Putamen (tissue), 1 donor: ENCODE results near the gene RAD51AP2.
"Not testable (repeated sequence)": the region's sequence is repeated elsewhere in the genome, so short reads cannot be mapped to it uniquely, and the experiment has no call there.

Source experiments
- DNase-seq: peaks from one replicate; pipeline ENCODE4 v3.0.0-alpha.2; 2016; ENCODE audit warnings: low spot score

RAD51AP2 gene

GRCh38 chr2:17538022-17538843 is 20.0 kb upstream of the RAD51AP2 start:
- no peak for DNase-seq

- DNase-seq: no peak
Observed at GRCh38 chr2:17536416-17536815, 18.2 kb upstream of the RAD51AP2 start.

GRCh38 chr2:17533546-17533945 is 15.3 kb upstream of the RAD51AP2 start:
- DNase-seq: no peak

DNA sequence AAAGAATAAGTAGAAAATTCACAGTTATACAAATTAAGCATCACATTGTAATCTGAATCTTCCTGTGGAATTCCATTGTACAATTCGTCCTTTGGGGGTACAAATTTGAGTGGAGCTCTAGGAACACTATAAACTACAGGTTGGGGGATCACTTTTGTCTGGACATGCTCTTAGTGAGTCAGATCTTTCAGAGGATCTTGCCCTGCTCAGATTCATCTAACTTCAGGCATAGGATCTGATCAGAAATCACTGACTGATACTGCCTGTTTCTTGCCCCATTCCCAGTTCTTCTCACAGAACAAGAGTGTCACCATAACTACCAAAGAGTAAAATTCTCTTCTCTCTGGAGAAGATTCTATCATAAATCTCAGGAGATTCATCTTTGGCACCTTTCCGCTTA is 11.5 kb upstream of the RAD51AP2 start:
- no peak for DNase-seq

DNA sequence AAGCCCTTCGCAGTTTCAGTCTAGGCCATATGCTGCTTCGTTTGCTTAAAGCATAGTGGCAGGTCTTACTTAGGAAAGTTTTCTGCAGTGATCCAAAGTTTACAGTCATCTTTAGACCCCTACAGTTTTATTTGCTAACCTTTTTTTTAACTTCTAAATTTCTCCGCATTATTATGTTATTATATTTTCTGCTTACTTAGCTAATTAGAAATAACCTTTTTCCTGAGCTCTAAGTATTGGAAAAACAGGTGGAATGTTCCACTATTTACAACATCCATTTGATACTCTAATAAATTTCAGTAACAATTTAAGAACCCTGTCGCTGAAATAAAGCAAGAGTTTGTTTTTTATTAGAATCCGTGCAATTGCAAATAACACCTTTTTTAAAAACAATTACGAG is 4.1 kb upstream of the RAD51AP2 start:
- no peak for DNase-seq

DNA sequence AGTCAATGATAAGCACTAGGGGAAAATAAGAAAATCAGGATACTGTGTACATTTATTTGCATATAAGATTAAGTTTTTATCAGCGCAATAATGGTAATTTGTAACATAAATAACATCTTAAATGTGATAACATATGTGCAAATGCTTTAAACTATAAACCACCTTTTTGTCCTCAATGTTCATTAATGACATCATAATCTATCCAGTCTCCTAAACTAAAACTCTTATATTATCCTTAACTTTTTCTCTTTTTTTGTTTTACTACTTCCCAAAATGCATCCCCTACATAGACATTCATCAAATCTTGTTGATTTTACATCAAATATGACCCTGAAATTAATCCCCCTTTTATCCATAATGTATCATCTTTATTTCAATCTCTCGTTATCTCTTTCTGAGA is 3.4 kb upstream of the RAD51AP2 start:
- no peak for DNase-seq

- no peak for DNase-seq
Observed at GRCh38 chr2:17520761-17521160, 2.5 kb upstream of the RAD51AP2 start.

GRCh38 chr2:17519486-17519885 is 1.2 kb upstream of the RAD51AP2 start:
- DNase-seq: no peak

- DNase-seq: no peak
Observed at GRCh38 chr2:17517481-17518211, 594 bp downstream of the RAD51AP2 start.

GRCh38 chr2:17515652-17516051 is 2.6 kb downstream of the RAD51AP2 start:
- DNase-seq: no peak

DNA sequence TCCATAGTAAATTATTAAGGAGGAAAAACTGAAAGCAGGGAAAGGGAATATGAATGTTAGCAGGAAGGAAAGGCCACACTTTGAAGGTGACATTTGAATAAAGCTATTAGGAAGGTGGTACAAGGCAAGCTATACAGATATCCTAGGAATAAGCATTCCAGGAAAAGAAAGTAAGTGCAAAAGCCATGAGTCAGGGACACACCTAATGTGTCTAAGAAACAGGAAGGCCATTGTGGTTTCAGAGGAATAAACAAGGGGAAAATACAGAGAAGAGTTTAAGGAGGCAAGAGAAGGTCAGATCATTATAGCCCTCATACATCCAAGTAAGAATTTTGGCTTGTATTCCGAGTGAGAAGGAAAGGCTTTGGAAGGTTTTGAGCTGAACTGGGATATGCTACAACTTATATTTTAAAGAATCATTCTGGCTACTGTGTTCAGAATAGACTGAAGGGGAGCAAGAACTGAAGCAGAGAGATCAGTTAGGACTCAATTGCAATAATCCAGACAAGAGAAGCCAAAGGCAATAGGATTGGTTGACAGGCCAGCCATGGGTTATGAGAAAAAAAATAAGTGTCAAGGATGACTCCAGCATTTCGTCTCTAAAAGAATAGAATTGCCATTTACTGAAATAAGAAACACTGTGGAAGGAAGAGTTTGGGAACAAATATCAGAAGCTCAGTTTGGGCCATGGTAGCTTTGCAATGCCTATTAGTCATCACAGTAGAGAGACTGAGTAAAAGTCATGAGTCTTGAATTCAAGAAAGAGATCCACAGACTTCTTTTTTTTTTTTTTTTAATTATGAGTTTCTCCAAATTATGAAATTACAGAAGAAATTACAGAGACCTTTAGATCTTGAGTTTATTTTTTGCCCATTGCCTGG is 11.3 kb downstream of the RAD51AP2 start:
- no peak for DNase-seq

GRCh38 chr2:17497718-17498117 is 20.5 kb downstream of the RAD51AP2 start:
- no peak for DNase-seq

DNA sequence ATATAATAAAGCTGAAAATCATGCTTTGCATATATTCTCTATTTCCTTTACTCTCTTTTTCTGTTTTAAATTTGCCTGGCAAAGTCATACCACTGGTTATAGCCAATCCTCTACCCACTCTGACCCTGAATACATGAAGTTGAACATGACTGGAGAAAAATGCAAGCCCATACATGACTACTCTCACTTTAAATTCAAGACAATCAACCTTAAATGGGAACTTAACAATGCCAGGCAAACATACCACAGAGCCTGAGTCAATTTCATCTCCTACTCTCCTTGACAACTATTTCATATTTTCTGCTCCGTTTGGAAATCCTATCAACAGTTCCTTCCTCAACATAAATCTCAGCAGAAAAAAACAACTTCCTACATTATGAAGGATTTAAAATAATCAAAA is 22.6 kb downstream of the RAD51AP2 start:
- no peak for DNase-seq

- not testable (repeated sequence) for DNase-seq
Observed at GRCh38 chr2:17490165-17490564, 28.1 kb downstream of the RAD51AP2 start.

GRCh38 chr2:17488610-17489009 is 29.6 kb downstream of the RAD51AP2 start:
- DNase-seq: not testable (repeated sequence)

DNA sequence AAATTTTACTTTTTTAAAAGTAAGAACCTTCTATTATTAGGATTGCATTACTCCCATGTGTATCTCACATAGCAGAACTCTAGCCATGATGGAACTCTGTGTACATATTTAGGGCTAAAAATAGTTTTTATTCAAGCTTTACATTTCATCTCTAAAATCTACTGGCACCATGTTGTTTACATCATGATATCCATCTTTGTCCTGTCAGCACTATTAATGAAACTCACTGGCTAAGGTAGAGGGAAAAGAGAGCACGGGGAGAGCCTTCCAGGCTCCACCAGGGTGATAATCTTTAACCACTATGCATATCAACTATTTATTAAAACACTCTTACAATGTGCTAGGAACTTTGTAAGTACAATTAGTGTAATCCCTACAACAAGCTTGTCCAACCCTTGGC is 34.7 kb downstream of the RAD51AP2 start:
- DNase-seq: no peak

DNA sequence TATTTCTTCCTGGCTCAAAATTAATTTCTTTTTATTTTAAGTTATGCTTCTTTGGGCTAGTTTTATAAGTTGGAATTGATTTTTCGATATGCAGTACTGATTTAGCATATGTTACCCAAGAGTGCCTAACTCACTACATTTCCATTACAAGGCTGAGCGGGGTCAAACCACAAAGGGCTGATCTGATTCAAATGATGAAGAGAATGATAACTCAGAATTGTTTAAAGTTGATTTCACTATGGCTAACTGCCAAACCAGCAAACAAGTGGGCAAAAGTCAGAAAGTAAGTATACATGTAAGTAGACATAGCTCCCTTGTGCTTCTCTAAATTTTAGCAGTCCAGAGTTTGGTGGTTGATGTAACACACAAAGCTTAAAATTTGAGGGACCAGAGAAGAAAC is 35.6 kb downstream of the RAD51AP2 start:
- DNase-seq: no peak

- no peak for DNase-seq
Observed at GRCh38 chr2:17479875-17480274, 38.4 kb downstream of the RAD51AP2 start.

- DNase-seq: no peak
Observed at GRCh38 chr2:17476830-17477229, 41.4 kb downstream of the RAD51AP2 start.

DNA sequence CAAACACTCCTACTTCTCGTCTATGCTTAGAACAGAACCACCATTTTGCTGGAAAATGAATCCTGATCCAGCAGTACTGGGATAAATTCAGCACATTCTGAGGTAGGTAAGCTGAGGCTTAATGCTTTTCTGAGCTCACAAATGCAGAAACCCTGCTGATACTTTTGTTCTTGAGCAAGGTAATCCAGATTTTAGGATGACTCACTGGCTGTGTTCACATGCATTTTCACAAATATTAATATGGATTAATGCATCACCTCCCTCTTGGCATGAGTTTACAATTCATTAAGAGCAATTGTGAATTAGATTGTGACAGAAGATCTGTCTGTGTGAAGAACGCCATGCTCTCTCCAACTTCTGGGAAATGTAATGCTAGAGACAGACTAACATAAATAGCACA is 42.2 kb downstream of the RAD51AP2 start:
- DNase-seq: no peak

DNA sequence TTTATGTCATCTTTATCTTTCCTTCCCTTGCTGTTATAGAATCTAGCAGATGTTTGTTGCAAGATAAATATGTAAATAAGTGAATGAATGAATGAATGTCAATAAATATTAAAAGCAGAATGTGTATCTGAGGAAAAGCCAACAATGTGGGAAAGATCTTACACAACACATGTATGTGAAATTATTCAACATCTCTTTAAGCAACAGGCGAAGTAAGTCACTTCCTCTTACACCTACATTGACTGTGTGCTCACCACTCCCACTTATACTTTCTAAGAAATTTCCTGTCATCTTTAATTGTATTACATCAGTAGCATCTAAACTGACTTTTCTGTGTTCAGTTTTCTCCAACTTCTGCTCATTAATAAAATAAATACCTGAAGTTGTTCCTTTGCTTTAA is 43.0 kb downstream of the RAD51AP2 start:
- no peak for DNase-seq

- no peak for DNase-seq
Observed at GRCh38 chr2:17471979-17472378, 46.3 kb downstream of the RAD51AP2 start.
